Measurements from ENCODE around the gene SLC6A12.
A peak's percentile ranks its signal among the peaks of the same experiment; 100 is the strongest.
"Not testable (repeated sequence)": the region's sequence is repeated elsewhere in the genome, so short reads cannot be mapped to it uniquely, and the experiment has no call there.

The SLC6A12 gene

GRCh38 chr12:221736-222135, 7.8 kb upstream of the SLC6A12 start:
- no peak for DNase-seq (ENCODE audit: low read depth)
- no peak overlapping the region for H3K4me3 ChIP-seq (ENCODE audit: low read length)
- TF ChIP-seq CTCF (conservative IDR thresholded peaks at IDR 0.05; ENCODE audit: low read depth, low read length), result no peak

- TF ChIP-seq CTCF (conservative IDR thresholded peaks at IDR 0.05; ENCODE audit: low read depth, low read length), result no peak
- no peak overlapping the region for H3K4me3 ChIP-seq (ENCODE audit: low read length)
- no peak for DNase-seq (ENCODE audit: low read depth)
Measured at GRCh38 chr12:220946-221550, 7.1 kb upstream of the SLC6A12 start.

- no peak for DNase-seq (ENCODE audit: low read depth)
- H3K4me3 ChIP-seq (ENCODE audit: low read length), result no peak overlapping the region
- TF ChIP-seq CTCF (conservative IDR thresholded peaks at IDR 0.05; ENCODE audit: low read depth, low read length), result no peak
Measured at GRCh38 chr12:220491-220890, 6.5 kb upstream of the SLC6A12 start.

- peak; percentile 26 for DNase-seq (ENCODE audit: low read depth)
- no peak overlapping the region for H3K4me3 ChIP-seq (ENCODE audit: low read length)
- TF ChIP-seq CTCF (conservative IDR thresholded peaks at IDR 0.05; ENCODE audit: low read depth, low read length), result peak; percentile 92
Measured at GRCh38 chr12:219891-220352, 6.0 kb upstream of the SLC6A12 start.

- no peak for TF ChIP-seq CTCF (conservative IDR thresholded peaks at IDR 0.05; ENCODE audit: low read depth, low read length)
- no peak for DNase-seq (ENCODE audit: low read depth)
- H3K4me3 ChIP-seq (ENCODE audit: low read length), result no peak overlapping the region
Measured at GRCh38 chr12:218728-219590, 5.0 kb upstream of the SLC6A12 start.

- no peak for TF ChIP-seq CTCF (conservative IDR thresholded peaks at IDR 0.05; ENCODE audit: low read depth, low read length)
- no peak overlapping the region for H3K4me3 ChIP-seq (ENCODE audit: low read length)
- DNase-seq (ENCODE audit: low read depth), result no peak
Measured at GRCh38 chr12:218221-218620, 4.3 kb upstream of the SLC6A12 start.

GRCh38 chr12:217029-217428, 3.1 kb upstream of the SLC6A12 start:
- not testable (repeated sequence) for DNase-seq (ENCODE audit: low read depth); H3K4me3 ChIP-seq (ENCODE audit: low read length)

Data from retinal pigment epithelial cell (primary cell).